Suppressor macrophage (primary cell): Measurements from ENCODE around the gene OR6P1.

ENCODE experiments used
- DNase-seq, 4 experiments: peaks; one replicate each; pipeline ENCODE4 v3.0.0-alpha.2; 2020 to 2022
- total RNA-seq, 17 experiments: gene quantifications; one replicate each; lab custom pipeline; 2026; ENCODE audit warnings: mixed read lengths in 6 of 17, inconsistent platforms in 3 of 17; lab: John Stamatoyannopoulos, UW

Gene OR6P1
- total RNA-seq = 0 to 1.9 (median 0) reads per million in 17 experiments

- DNase-seq = no peak
These were observed at the start of gene OR6P1 for GRCh38 chr1:158570480-158570879. OR6P1 (minus strand) TSS chr1:158570580; CDS start chr1:158563604, 6,976 bp downstream.

- DNase-seq = no peak
These were observed 43.4 kb upstream of the OR6P1 start for GRCh38 chr1:158613764-158614163.

- no peak for DNase-seq
These were observed 41.5 kb upstream of the OR6P1 start for GRCh38 chr1:158611916-158612315.

- DNase-seq = no peak
These were observed 36.9 kb upstream of the OR6P1 start for GRCh38 chr1:158607296-158607695.

DNA sequence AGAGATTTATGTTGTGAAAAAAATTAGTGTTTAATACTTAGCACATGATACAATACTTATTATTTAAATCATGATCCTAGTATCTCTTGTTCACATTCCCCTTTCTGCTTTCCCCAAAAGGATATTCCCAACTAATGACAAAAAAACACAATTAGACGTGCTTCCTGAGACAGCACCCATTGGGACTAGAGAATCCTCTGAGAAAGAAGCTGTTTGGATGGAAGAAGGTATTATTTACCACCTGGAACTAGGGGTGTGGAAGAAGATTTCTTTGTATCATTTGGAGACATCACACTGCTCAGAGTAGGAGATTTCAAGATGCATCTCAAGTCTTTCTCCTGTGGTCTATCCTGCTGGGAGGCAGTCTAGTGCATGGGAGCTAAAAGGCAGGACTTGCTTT, 34.6 kb upstream of the OR6P1 start, which contains the start of gene OR10Z1:
OR10Z1 (plus strand) TSS at position 301 of the 400 bp plus-strand sequence. CDS start 1,171 bp downstream, outside the sequence.
- no peak for DNase-seq

DNA sequence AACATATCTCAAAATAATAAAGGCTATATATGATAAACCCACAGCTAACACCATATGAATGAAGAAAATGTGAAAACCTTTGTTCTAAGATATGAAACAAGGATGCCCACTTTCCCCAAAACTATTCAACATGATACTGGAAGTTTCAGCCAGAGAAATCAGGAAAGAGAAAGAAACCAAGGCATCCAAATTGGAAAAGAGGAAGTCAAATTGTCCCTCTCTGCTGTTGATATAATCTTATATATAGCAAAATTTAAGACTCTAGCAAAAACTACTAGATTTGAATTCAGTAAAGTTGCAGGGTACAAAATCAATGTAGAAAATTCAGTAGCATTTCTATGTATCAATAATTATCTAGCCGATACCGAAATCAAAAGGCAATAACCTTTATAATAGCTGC, 30.4 kb upstream of the OR6P1 start:
- no peak for DNase-seq

DNA sequence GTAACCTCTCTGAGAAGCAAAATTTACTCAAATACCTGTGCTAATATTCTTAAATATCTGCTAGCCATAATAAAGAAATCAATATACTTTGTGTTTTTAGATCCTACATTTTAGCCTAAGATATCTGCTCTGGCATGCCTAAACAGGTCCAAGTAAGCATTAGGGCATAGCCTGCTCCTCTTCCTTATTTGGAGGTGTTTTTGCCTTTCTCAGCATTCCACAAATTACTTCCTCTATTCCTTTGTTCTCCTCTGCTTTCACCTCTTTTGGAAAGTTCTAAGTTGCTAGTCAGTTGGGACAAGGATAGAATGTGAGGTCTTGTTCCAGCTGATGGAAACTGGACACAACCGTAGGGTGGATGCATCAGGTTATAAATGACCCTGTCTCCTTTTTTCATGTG, 16.6 kb upstream of the OR6P1 start:
- DNase-seq = no peak

DNA sequence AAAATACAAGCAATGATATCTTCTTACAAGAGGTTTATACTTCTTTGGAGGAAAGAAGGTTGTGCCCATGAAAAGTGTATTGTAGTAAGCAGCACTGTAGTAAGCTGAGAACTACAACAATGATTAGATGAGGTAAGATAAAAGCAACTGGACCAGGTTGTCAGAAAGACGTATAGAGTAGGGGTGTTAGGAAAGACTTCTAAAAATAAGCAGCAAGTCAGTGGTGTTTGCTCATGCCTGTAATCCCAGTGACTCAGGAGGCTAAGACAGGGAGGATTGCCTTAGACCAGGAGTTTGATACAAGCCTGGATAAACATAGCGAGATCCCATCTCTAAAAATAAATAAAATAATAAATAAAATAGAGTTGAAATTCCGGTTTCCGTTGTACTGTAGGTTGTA, 13.6 kb upstream of the OR6P1 start:
- no peak for DNase-seq

GRCh38 chr1:158579733-158580132, 9.4 kb upstream of the OR6P1 start, which contains the start of gene OR10X1:
OR10X1 (minus strand) TSS chr1:158579899; CDS start chr1:158579899, 0 bp downstream.
- no peak for DNase-seq

- DNase-seq = no peak
These were observed 7.2 kb upstream of the OR6P1 start for GRCh38 chr1:158577561-158577960.

- DNase-seq = no peak
These were observed 1.8 kb upstream of the OR6P1 start for GRCh38 chr1:158572226-158572625.

- DNase-seq = peak; percentile 27 to 65 (median 47)
These were observed 5.8 kb downstream of the OR6P1 start for GRCh38 chr1:158564608-158565007.

DNA sequence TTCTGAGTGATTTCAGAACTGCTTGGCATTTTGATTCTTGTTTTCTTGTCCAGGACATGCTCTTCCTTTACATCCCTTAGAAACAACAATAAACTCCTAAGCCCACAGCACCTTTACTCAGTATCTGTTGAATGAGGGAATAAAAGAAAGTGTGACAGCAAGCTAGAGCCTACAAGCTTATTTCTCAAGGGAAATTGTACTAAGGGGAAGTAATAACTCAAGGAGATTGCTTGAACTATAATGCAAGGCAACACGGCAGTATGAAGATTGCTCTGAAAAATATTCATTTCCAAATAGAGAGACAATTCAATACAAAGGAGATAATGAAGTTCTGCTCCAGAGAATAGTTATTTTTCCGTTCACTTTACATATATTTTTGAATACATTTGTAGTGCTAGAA, 6.5 kb downstream of the OR6P1 start:
- peak in 2 of 4 experiments; percentile 20 to 51 for DNase-seq

DNA sequence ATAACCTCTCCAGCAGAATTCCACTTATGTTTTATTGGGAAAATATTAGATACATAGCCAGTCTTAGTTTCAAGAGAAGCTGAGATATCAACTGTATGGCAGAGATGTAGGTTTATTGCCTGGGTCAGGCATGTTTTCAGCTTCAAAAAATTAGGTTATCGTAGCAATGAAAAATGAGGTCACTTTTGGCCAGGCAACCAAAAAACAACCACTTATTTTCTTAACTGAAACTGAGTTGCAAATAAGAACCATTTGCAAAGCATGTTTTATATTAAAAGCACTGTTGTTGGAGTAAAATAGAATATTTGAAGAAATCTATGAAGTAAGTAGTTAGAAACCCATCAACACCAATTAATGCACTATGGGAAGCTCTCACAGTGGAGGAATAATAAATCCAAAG, 10.7 kb downstream of the OR6P1 start:
- no peak for DNase-seq

DNA sequence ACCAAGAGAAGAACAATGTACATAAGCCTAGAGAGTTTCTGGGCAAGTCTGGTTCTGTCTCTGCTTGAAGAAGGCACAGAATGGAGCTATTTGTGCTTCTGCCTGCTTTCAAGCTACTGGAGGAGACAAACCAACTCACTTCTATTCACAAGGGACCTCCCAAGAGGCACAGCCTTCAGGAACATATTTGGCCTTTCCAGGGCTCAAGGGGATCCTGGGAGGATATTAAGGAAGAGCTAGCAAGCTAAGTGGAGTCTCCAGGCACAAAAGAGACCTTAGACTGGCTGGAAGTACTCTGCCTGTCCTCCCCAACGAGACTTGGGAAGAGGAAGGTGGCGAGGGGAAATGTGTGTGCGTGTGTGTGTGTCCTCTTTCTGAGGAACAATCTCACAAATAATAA, 16.0 kb downstream of the OR6P1 start, which contains the start of gene OR6Y1:
OR6Y1 (minus strand) TSS at position 54 of the 400 bp plus-strand sequence. CDS start 6,300 bp downstream, outside the sequence.
- DNase-seq = no peak

- DNase-seq = no peak
These were observed 18.1 kb downstream of the OR6P1 start for GRCh38 chr1:158552296-158552695.

DNA sequence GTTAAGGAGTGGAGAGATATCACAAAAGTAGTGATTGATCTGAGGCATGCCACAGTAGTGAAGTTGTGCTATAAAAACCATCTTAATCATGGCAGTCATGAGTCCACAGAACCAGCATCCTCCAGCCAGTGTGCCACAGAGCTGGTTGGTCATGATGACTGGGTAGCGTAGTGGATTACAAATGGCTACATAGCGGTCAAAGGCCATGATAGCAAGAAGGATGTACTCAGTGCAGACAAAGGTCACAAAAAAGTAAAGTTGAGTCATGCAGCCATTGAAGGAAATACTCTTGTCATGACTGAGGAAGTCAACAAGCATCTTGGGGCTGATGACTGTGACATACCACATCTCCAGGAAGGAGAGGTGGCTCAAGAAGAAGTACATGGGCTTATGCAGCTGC, 22.8 kb downstream of the OR6P1 start:
- DNase-seq = peak in 1 of 4 experiments; percentile 16

DNA sequence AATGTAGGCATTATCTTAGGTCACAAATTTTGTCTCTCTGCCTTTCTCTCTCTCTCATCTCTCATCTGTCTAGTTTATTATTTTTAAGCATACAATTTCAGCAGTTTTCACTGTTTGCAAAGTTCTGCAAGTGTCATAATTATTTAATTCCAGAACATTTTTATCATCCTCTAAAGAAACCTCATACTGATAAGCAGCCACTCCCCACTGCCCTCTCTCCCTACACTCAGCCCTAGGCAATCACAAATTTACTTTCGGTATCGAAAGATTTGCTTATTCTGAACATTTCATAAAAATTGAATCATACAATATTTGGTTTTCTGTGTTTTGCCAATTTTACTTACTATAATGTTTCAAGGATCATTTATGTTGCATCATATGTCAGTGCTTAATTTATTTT, 32.8 kb downstream of the OR6P1 start:
- no peak for DNase-seq

DNA sequence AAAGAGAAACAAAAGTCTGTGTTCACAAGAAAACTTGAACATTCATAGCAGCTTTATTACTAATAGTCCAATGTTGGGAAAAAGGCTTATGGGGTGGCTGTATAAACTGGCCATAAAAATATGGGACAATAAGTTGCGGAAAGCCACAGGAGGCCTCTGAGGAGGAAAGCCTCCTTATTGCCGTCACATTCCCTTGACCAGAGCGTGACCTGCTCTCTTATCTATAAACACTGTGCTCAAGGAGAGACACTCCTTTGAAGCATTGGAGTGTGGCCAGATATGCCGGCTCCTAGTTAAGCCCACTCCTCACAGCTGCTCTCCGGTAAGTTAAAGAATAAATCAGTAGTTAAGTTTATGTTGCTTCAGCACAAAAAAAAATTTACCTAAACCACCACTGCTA, 35.9 kb downstream of the OR6P1 start:
- no peak for DNase-seq

DNA sequence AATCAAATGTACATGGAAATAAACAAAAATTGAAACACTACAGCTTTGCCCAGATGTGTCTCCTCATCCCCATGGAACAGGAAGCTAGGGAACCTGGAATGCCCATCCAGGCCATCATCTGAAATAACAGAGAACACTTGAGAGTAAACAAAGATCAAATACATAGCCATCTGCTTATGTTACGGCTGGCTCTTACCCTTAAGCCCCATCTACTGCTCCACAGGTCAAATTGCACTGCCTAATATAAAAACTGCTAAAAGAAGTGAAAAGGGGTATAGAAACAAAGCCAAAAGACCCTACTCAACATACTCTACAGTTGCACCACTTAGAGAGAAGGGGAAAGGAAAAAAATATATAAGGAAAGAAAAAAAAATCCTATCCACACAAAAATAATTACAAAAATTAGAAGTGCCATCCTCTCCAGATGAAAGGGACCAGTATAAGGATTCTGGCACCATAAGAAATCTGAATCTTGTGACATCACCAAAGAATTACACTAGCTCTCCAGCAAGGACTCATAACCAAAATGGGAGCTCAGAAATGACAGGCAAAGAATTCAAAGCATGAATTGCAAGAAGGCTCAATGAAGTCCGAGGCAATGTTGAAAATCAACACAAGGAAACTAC, 43.1 kb downstream of the OR6P1 start:
- DNase-seq = peak in 3 of 4 experiments; percentile 15 to 52 (median 45)

DNA sequence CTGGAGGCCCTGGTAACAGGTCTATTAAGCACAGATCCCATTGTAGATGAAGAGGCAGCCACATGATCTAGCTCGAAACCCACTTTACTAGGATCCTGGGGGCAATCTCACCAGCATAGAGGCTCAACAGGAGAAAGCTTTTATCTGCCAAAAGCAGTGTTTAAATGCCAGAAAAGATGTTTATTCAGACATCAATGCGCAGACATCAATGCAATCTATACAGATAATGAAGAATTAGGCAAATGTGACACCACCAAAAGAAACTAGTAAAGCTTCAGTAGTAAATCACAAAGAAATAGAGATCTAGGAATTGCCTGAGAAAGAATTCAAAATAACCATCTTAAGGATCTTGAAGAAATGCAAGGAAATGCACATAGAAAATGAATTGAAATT, 48.7 kb downstream of the OR6P1 start:
- no peak for DNase-seq

- no peak for DNase-seq
These were observed 49.3 kb downstream of the OR6P1 start for GRCh38 chr1:158520955-158521665.

- no peak for DNase-seq
These were observed 50.4 kb downstream of the OR6P1 start for GRCh38 chr1:158520021-158520420.

GRCh38 chr1:158516966-158517365, 53.4 kb downstream of the OR6P1 start:
- DNase-seq = no peak
